Parathyroid adenoma (tissue), 2 donors: ENCODE results near the gene CAV1.

Source experiments
- H2AFZ ChIP-seq: fragments of 300-600 bp; sonication (generic); one replicate; pipeline ENCODE4 v1.7.0; 2017; ENCODE audit warnings: antibody characterized with exemption, mild to moderate bottlenecking
- H3K27ac ChIP-seq: fragments of 300-600 bp; sonication (generic); one replicate; pipeline ENCODE4 v1.7.0; 2017
- H3K27me3 ChIP-seq: fragments of 300-600 bp; sonication (generic); one replicate; pipeline ENCODE4 v1.7.0; 2017; ENCODE audit warnings: low read length; ENCODE audit not compliant: control insufficient read depth, insufficient read depth
- H3K36me3 ChIP-seq: fragments of 300-600 bp; sonication (generic); one replicate; pipeline ENCODE4 v1.7.0; 2017; ENCODE audit warnings: low read length; ENCODE audit not compliant: control insufficient read depth, insufficient read depth
- H3K4me1 ChIP-seq: fragments of 300-600 bp; sonication (generic); one replicate; pipeline ENCODE4 v1.7.0; 2017; ENCODE audit warnings: control low read depth
- H3K4me2 ChIP-seq: fragments of 300-600 bp; sonication (generic); one replicate; pipeline ENCODE4 v1.7.0; 2017; ENCODE audit warnings: low read length
- H3K4me3 ChIP-seq: fragments of 300-600 bp; sonication (generic); one replicate; pipeline ENCODE4 v1.7.0; 2017; ENCODE audit warnings: low read depth, low read length
- H3K79me2 ChIP-seq: fragments of 300-600 bp; sonication (generic); one replicate; pipeline ENCODE4 v1.7.0; 2017; ENCODE audit warnings: control low read depth
- H3K9ac ChIP-seq: fragments of 300-600 bp; sonication (generic); one replicate; pipeline ENCODE4 v1.7.0; 2017; ENCODE audit warnings: mild to moderate bottlenecking
- H3K9me3 ChIP-seq: fragments of 300-600 bp; sonication (generic); one replicate; pipeline ENCODE4 v1.7.0; 2017; ENCODE audit warnings: low read length; ENCODE audit not compliant: control insufficient read depth
- TF ChIP-seq, protein P1 (sequence below): fragments of 300-600 bp; sonication (generic); IDR thresholded peaks from one replicate; pipeline ENCODE4 v1.7.0; 2017; ENCODE audit warnings: antibody characterized with exemption, mild to moderate bottlenecking
- donor health status: primary hyperparathyroidism.

The CAV1 gene

DNA sequence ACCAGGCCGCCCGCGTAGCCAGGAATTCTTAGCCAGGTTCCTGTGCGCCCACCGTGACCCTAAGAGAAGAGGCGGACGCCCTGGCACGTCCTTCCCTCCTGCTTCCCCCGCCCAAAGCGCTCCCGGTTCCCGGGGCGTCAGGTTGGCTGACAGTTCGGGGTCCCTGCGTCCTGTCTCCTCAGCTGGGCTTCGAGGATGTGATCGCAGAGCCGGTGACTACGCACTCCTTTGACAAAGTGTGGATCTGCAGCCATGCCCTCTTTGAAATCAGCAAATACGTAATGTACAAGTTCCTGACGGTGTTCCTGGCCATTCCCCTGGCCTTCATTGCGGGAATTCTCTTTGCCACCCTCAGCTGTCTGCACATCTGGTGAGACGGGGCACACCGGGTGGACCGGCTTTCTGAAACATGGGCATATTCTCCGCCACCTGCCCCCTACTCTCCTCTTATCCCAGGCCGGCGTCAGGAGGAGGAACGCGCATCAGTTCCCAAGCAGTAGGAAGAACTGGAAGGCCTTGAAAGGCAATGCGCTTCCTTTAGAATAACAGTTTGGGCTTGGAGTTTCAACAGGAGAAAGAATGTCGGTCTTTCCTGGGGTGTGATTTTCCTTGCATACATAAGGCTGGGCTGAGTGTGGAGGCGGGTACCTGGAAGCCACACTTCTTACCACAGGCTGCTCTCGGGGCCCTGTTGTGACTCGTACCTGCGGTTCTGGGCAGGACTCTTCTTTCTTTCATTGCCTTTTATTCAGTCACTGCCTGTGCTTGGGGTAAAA lies 24.6 kb upstream of the CAV1 start:
- Histone ChIP-seq H3K27me3 (no peaks in the 10 kb centered on the region), H3K36me3 (no peaks in the 10 kb centered on the region), H3K9me3 (no peaks in the 10 kb centered on the region), H3K79me2 (no peaks in the 10 kb centered on the region), H2AFZ (peak overlapping the region; percentile 97), H3K4me3 (peak overlapping the region; percentile 61), H3K27ac (peak overlapping the region; percentile 51), H3K9ac (no peak overlapping the region), H3K4me1 (peaks cover 2% of the 10 kb centered on the region), H3K4me2 (peak overlapping the region; percentile 75)
- TF ChIP-seq, protein P1, sequence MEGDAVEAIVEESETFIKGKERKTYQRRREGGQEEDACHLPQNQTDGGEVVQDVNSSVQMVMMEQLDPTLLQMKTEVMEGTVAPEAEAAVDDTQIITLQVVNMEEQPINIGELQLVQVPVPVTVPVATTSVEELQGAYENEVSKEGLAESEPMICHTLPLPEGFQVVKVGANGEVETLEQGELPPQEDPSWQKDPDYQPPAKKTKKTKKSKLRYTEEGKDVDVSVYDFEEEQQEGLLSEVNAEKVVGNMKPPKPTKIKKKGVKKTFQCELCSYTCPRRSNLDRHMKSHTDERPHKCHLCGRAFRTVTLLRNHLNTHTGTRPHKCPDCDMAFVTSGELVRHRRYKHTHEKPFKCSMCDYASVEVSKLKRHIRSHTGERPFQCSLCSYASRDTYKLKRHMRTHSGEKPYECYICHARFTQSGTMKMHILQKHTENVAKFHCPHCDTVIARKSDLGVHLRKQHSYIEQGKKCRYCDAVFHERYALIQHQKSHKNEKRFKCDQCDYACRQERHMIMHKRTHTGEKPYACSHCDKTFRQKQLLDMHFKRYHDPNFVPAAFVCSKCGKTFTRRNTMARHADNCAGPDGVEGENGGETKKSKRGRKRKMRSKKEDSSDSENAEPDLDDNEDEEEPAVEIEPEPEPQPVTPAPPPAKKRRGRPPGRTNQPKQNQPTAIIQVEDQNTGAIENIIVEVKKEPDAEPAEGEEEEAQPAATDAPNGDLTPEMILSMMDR, result no peak

DNA sequence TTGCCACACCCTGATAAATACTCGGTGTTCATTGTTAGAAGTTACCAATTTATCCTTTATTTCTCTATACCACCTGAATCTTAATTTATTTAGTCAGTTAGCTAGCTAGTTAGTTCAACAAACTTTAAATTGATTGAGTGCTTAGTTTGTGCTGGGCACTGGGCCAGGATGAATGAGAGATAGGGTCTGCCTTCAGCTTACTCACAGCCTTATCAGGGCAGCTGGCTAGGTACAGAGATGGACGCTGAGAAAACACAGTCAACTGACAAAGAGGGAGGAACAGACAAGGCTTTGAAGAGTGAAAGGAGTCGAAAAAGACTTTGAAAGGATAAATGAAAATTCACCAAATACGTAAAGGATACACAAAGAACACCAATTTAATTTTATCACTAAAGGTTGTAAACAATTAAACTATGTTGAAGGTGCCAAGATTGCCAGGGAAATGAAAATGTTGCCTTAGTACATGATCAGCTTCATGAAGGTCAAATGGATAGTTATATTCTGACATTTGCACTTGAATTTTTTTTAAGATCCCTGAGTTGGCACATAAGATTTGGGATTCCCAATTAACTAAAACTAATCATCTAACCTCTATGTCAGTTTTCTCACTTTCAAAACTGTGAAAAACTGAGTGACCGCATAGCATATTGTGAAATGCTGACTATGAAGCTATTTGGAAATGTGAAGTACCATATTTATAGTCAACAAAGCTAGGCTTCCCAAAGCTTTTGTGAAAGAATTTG lies 23.2 kb upstream of the CAV1 start:
- no peak overlapping the region for H3K4me3 ChIP-seq
- H3K79me2 ChIP-seq, result no peaks in the 10 kb centered on the region
- H3K27me3 ChIP-seq, result no peaks in the 10 kb centered on the region
- no peak overlapping the region for H3K4me2 ChIP-seq
- peaks cover 2% of the 10 kb centered on the region for H3K4me1 ChIP-seq
- H3K9ac ChIP-seq, result no peak overlapping the region
- no peak overlapping the region for H2AFZ ChIP-seq
- H3K36me3 ChIP-seq, result no peaks in the 10 kb centered on the region
- H3K27ac ChIP-seq, result no peak overlapping the region
- H3K9me3 ChIP-seq, result no peaks in the 10 kb centered on the region
- TF ChIP-seq, protein P1, result no peak

DNA sequence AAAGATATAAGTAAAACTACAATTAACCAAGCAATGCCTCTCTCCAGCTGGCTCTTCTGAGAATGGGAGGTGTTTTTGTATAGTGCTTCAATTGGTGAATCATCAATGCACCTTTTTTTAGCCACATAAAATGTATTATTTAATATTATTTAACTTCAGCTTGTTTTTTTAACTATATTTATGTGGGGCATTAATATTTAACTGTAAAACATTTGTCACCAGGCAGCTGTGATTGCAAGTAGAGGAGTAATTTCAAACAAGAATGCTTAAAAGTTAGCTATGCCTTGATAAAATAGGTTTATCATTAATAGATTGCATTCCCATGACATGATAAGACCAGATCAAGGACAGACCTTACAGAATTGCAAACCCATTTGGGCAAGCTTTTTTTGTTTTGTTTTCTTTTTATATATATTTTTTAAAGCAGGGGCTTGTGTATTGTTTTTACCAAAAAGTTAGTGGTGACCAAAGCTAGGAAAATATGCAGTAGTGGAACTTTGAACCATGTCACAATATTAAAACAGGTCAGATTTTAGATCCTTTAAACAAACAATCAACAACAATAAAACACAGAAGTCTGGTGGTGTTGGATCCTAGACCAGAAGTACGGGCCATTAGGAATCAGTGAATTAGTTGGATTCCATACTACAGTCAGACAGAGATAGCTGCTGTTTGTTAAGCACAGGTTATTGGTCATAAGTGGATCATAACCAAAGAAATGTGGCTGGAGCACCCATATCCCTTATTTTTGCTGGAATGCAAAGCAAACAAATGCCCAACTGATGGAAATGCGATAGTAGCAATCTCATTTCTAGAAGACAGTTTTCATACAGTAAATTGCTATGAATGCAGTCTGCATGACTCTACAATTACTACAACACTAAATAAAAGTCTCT lies 22.4 kb upstream of the CAV1 start:
- TF ChIP-seq, protein P1, result no peak

DNA sequence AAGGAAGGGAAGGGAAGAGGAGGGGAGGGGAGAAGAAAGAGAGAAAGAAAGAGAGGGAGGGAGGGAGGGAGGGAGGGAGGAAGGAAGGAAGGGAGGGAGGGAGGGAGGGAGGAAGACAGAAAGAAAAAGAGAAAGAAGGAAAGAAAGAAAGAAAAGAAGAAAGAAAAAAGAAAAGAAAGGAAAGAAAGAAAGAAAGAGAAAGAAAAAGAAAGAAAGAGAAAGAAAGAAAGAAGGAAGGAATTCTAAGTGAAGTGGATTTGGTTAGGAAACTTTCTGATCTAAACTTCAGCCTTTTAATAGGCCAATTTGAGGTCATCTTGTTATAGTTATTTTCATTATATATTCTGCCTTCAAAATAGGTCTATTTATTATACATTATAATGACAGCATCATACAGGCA lies 21.0 kb upstream of the CAV1 start:
- Histone ChIP-seq H3K9me3 (no peaks in the 10 kb centered on the region), H3K4me2 (no peak overlapping the region), H2AFZ (no peak overlapping the region), H3K9ac (no peak overlapping the region), H3K4me3 (no peak overlapping the region), H3K4me1 (peaks cover 2% of the 10 kb centered on the region), H3K27me3 (no peaks in the 10 kb centered on the region), H3K79me2 (no peaks in the 10 kb centered on the region), H3K27ac (no peak overlapping the region), H3K36me3 (no peaks in the 10 kb centered on the region)
- TF ChIP-seq, protein P1, result no peak

More for the DNA sequence above, 22.4 kb upstream of the CAV1 start:
- no peak overlapping the region for H3K9ac ChIP-seq
- H3K79me2 ChIP-seq, result no peaks in the 10 kb centered on the region
- no peaks in the 10 kb centered on the region for H3K9me3 ChIP-seq
- no peak overlapping the region for H3K4me2 ChIP-seq
- no peak overlapping the region for H3K4me3 ChIP-seq
- peaks cover 2% of the 10 kb centered on the region for H3K4me1 ChIP-seq
- H3K36me3 ChIP-seq, result no peaks in the 10 kb centered on the region
- no peak overlapping the region for H2AFZ ChIP-seq
- no peaks in the 10 kb centered on the region for H3K27me3 ChIP-seq
- H3K27ac ChIP-seq, result no peak overlapping the region
